Activated naive CD4-positive, alpha-beta T cell treated with anti-CD3 and anti-CD28 coated beads, Interleukin-2, amount 50 U/mL, for 16 hours (primary cell): Measurements from ENCODE around the gene CDYL.

Experiments used
- DNase-seq: peaks from one replicate; pipeline ENCODE4 v3.0.0-alpha.2; 2020

The CDYL gene

GRCh38 chr6:4885341-4885933 is 109.2 kb downstream of the CDYL start:
- DNase-seq, result no peak

GRCh38 chr6:4888841-4889240 is 112.6 kb downstream of the CDYL start:
- no peak for DNase-seq

- no peak for DNase-seq
Measured at GRCh38 chr6:4889701-4890100, 113.5 kb downstream of the CDYL start.

- DNase-seq, result no peak
Measured at GRCh38 chr6:4890191-4890590, 114.0 kb downstream of the CDYL start.

- DNase-seq, result no peak
Measured at GRCh38 chr6:4890627-4891026, 114.4 kb downstream of the CDYL start.

GRCh38 chr6:4891141-4891540 is 114.9 kb downstream of the CDYL start:
- DNase-seq, result no peak

GRCh38 chr6:4892785-4893485 is 116.7 kb downstream of the CDYL start:
- no peak for DNase-seq

GRCh38 chr6:4894049-4894448 is 117.8 kb downstream of the CDYL start:
- no peak for DNase-seq

- no peak for DNase-seq
Measured at GRCh38 chr6:4895971-4896370, 119.8 kb downstream of the CDYL start.

- DNase-seq, result no peak
Measured at GRCh38 chr6:4896401-4896800, 120.2 kb downstream of the CDYL start.

- no peak for DNase-seq
Measured at GRCh38 chr6:4899249-4900034, 123.2 kb downstream of the CDYL start.

- DNase-seq, result no peak
Measured at GRCh38 chr6:4901386-4902061, 125.3 kb downstream of the CDYL start.

GRCh38 chr6:4902363-4902762 is 126.2 kb downstream of the CDYL start:
- no peak for DNase-seq

- DNase-seq, result no peak
Measured at GRCh38 chr6:4903121-4903520, 126.9 kb downstream of the CDYL start.

- DNase-seq, result no peak
Measured at GRCh38 chr6:4903751-4904370, 127.7 kb downstream of the CDYL start.

GRCh38 chr6:4904461-4905025 is 128.3 kb downstream of the CDYL start:
- no peak for DNase-seq

- DNase-seq, result no peak
Measured at GRCh38 chr6:4905826-4906225, 129.6 kb downstream of the CDYL start.

- DNase-seq, result no peak
Measured at GRCh38 chr6:4906293-4907276, 130.4 kb downstream of the CDYL start.

GRCh38 chr6:4907602-4908001 is 131.4 kb downstream of the CDYL start:
- DNase-seq, result no peak

- no peak for DNase-seq
Measured at GRCh38 chr6:4908062-4908461, 131.9 kb downstream of the CDYL start.

GRCh38 chr6:4909063-4909706 is 133.0 kb downstream of the CDYL start:
- DNase-seq, result no peak
